ENCODE measurements around the gene LMX1B. TPM values are rescaled to one million over a fixed set of nuclear protein-coding genes. Genes with fewer than 3 reads are reported as not detected.

The LMX1B gene
- polyA plus RNA-seq, 1 donor from 2014 or later: not detected

DNA sequence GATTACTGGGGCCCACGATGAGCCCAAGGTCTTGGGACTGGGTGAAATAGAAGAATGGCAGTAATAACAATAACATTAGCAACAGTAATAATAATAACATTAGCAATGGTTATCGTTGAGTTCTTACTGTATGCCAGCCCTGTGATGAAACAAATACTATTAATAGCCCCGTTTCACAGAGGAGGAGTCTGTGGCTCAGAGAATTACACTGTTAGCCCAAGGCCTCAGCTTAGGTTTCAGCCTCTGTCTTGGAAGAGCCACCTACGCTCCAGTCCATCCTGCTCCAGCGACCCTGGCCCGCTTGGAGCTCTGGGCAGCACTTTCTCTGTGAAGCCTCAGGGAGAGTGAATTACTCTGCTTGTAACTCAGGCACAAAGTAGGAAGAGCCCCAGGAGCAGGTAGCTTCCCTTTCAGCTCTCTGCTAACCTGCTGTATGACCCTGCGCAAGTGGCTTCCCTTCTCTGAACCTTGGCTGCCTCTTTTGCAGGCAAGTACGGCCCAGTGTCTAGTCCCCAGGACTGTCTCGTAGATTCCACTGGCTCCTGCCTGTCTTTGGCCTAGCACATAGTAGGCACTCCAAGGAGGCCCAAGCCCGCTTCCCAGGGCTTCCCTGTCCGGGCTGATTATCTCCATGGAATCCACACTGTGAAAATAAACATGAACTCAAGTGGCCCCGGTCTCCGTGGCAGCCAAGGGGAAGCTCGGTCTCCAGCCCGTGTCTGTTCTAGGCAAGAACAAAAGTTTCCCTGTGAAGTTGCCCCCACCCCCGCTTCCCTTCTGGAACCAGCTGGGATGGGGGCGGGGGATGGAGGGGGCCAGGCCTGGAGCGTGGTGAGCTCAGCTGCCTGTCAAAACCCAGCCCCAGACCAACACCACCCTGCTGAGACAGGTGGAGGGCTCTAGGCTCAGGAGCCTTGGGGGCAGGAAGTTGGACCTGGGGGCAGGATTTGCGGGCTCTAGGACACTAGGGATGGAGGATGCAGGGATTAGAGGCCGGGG, 26.2 kb upstream of the LMX1B start:
- no peak overlapping the region for H3K9ac ChIP-seq (ENCODE audit: low read length)

DNA sequence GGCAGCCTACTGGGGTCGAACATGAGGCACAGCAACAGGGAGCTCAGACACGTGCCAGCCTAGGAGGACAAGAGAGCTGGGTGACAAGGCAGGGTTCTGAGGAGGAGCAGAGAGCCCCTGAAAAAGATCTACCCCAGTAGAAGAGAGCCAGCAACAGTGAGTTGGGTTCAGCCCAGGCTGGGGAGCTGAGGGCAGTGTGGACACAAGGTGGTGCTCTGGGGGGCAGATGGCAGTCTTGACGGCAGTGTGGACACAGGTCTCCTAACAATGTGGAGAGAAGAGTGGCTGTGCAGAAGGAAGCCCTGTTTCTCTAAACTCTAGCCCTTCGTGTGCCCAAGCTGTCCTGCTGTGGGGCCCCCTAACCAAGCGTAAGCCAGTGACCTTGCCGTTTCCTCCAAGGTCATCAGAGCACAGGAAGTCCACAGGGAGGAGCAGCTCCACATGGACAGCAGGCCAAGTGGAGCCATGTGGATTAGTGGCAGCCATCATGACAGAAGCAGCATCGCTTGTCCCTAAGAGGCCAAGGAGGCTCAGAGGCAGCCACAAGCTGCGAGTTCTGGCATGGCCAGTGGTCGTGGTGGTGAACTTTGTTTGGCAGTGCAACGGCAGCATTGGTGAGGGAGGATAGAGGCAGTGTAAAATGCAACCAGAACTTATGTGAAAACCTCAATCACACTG, 25.1 kb upstream of the LMX1B start:
- H3K4me2 ChIP-seq (ENCODE audit: low read length): no peak overlapping the region
- H3K79me2 ChIP-seq (replicated peaks; ENCODE audit: insufficient read depth, low read length): no peaks in the 10 kb centered on the region
- H4K20me1 ChIP-seq (ENCODE audit: insufficient read depth): no peaks in the 10 kb centered on the region
- no peak overlapping the region for H2AFZ ChIP-seq (ENCODE audit: low read depth, low read length)
- H3F3A ChIP-seq (ENCODE audit: insufficient read depth, low read length, poor library complexity, severe bottlenecking): no peaks in the 10 kb centered on the region
- H3K27ac ChIP-seq (ENCODE audit: low read length): no peak overlapping the region
- H3K36me3 ChIP-seq (ENCODE audit: insufficient read depth, low read length): no peaks in the 10 kb centered on the region
- H3K27me3 ChIP-seq (ENCODE audit: insufficient read depth, low read depth, low read length): no peaks in the 10 kb centered on the region
- no peak overlapping the region for H3K9ac ChIP-seq (ENCODE audit: low read length)
- no peaks in the 10 kb centered on the region for H3K9me2 ChIP-seq (ENCODE audit: insufficient read depth, low read length)
- no peaks in the 10 kb centered on the region for H3K9me3 ChIP-seq (ENCODE audit: low read length)
- no peak overlapping the region for H3K4me3 ChIP-seq (ENCODE audit: low read length)
- TF ChIP-seq RAD21 (conservative IDR thresholded peaks at IDR 0.05): no peak
- TF ChIP-seq, protein P1, sequence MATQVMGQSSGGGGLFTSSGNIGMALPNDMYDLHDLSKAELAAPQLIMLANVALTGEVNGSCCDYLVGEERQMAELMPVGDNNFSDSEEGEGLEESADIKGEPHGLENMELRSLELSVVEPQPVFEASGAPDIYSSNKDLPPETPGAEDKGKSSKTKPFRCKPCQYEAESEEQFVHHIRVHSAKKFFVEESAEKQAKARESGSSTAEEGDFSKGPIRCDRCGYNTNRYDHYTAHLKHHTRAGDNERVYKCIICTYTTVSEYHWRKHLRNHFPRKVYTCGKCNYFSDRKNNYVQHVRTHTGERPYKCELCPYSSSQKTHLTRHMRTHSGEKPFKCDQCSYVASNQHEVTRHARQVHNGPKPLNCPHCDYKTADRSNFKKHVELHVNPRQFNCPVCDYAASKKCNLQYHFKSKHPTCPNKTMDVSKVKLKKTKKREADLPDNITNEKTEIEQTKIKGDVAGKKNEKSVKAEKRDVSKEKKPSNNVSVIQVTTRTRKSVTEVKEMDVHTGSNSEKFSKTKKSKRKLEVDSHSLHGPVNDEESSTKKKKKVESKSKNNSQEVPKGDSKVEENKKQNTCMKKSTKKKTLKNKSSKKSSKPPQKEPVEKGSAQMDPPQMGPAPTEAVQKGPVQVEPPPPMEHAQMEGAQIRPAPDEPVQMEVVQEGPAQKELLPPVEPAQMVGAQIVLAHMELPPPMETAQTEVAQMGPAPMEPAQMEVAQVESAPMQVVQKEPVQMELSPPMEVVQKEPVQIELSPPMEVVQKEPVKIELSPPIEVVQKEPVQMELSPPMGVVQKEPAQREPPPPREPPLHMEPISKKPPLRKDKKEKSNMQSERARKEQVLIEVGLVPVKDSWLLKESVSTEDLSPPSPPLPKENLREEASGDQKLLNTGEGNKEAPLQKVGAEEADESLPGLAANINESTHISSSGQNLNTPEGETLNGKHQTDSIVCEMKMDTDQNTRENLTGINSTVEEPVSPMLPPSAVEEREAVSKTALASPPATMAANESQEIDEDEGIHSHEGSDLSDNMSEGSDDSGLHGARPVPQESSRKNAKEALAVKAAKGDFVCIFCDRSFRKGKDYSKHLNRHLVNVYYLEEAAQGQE (IDR thresholded peaks at IDR 0.05; ENCODE audit: borderline replicate concordance): no peak
- TF ChIP-seq, protein P2, sequence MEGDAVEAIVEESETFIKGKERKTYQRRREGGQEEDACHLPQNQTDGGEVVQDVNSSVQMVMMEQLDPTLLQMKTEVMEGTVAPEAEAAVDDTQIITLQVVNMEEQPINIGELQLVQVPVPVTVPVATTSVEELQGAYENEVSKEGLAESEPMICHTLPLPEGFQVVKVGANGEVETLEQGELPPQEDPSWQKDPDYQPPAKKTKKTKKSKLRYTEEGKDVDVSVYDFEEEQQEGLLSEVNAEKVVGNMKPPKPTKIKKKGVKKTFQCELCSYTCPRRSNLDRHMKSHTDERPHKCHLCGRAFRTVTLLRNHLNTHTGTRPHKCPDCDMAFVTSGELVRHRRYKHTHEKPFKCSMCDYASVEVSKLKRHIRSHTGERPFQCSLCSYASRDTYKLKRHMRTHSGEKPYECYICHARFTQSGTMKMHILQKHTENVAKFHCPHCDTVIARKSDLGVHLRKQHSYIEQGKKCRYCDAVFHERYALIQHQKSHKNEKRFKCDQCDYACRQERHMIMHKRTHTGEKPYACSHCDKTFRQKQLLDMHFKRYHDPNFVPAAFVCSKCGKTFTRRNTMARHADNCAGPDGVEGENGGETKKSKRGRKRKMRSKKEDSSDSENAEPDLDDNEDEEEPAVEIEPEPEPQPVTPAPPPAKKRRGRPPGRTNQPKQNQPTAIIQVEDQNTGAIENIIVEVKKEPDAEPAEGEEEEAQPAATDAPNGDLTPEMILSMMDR (IDR thresholded peaks at IDR 0.05; ENCODE audit: poor library complexity, severe bottlenecking): no peak
- TF ChIP-seq POLR2AphosphoS5 (IDR thresholded peaks at IDR 0.05): no peak
- no peak for TF ChIP-seq MXI1 (conservative IDR thresholded peaks at IDR 0.05; ENCODE audit: poor library complexity, severe bottlenecking)
- no peak for TF ChIP-seq SMC3 (conservative IDR thresholded peaks at IDR 0.05; ENCODE audit: poor library complexity)

More for the DNA sequence above, 26.2 kb upstream of the LMX1B start:
- H3K4me3 ChIP-seq (ENCODE audit: low read length): no peak overlapping the region
- H4K20me1 ChIP-seq (ENCODE audit: insufficient read depth): no peaks in the 10 kb centered on the region
- no peak overlapping the region for H3K4me2 ChIP-seq (ENCODE audit: low read length)
- H3K36me3 ChIP-seq (ENCODE audit: insufficient read depth, low read length): no peaks in the 10 kb centered on the region
- no peaks in the 10 kb centered on the region for H3K27me3 ChIP-seq (ENCODE audit: insufficient read depth, low read depth, low read length)
- H2AFZ ChIP-seq (ENCODE audit: low read depth, low read length): no peak overlapping the region
- no peaks in the 10 kb centered on the region for H3F3A ChIP-seq (ENCODE audit: insufficient read depth, low read length, poor library complexity, severe bottlenecking)
- no peak overlapping the region for H3K27ac ChIP-seq (ENCODE audit: low read length)
- H3K9me3 ChIP-seq (ENCODE audit: low read length): no peaks in the 10 kb centered on the region
- no peaks in the 10 kb centered on the region for H3K9me2 ChIP-seq (ENCODE audit: insufficient read depth, low read length)
- TF ChIP-seq RAD21 (conservative IDR thresholded peaks at IDR 0.05): no peak
- TF ChIP-seq, protein P1 (IDR thresholded peaks at IDR 0.05; ENCODE audit: borderline replicate concordance): no peak
- no peak for TF ChIP-seq MXI1 (conservative IDR thresholded peaks at IDR 0.05; ENCODE audit: poor library complexity, severe bottlenecking)
- TF ChIP-seq, protein P2 (IDR thresholded peaks at IDR 0.05; ENCODE audit: poor library complexity, severe bottlenecking): no peak
- TF ChIP-seq TAF1 (IDR thresholded peaks at IDR 0.05; ENCODE audit: low read depth): no peak
- no peak for TF ChIP-seq EZH2 (IDR thresholded peaks at IDR 0.05; ENCODE audit: borderline replicate concordance, insufficient read depth, low read length, poor library complexity, severe bottlenecking)
- TF ChIP-seq SMC3 (conservative IDR thresholded peaks at IDR 0.05; ENCODE audit: poor library complexity): no peak
- TF ChIP-seq EP300 (conservative IDR thresholded peaks at IDR 0.05; ENCODE audit: poor library complexity, severe bottlenecking): no peak
- TF ChIP-seq POLR2AphosphoS5 (IDR thresholded peaks at IDR 0.05): no peak
- H3K79me2 ChIP-seq (replicated peaks; ENCODE audit: insufficient read depth, low read length): no peaks in the 10 kb centered on the region

Measured in neural cell (in vitro differentiated cells).